ENCODE results near the gene YDJC.
"Not testable (repeated sequence)": the region's sequence is repeated elsewhere in the genome, so short reads cannot be mapped to it uniquely, and the experiment has no call there.

YDJC gene

DNA sequence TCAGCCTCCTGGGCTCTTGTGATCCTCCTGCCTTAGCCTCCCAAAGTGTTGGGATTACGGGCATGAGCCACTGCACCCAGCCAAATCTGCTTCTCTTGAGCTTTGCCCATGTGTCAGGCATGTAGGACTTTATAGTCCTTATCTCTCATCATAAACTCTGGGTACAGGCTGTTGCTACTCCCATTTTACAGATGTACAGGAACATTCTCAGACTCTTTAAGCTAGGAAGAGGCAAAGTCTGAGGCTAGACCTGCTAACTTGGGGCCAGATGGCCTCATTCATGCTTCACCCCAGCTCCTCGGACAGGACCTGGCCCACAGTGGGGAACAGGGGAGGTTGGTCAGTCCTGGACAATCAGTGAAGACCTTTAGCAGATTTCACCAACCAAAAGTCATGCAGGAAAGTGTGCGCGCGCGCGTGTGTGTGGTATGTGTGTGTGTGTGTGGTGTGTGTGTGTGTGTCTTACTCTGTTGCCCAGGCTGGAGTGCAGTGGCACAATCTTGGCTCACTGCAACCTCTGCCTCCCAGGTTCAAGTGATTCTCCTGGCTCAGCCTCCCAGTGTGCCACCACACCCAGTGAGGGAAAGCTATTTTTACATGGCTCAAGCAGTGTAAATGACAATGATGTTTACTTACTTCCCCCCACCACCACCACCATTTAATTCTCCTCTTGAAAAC lies 23.8 kb downstream of the YDJC start:
- FAIRE-seq: no peak

DNA sequence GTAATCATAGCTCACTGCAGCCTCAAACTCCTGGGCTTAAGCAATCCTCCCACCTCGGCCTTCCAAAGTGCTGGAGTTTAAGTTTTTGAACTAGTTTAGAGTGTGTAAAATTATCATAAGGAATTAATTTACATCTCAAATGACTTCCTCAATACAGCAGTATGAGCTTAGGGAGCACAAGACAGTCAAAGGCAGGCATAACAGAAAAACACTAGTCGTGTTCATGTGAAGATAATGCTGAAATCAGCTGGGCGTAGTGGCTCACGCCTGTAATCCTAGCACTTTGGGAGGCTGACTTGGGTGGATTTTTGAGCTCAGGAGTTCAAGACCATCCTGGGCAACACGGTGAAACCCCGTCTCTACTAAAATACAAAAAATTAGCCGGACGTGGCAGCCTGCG lies 25.8 kb downstream of the YDJC start:
- no peak for FAIRE-seq

DNA sequence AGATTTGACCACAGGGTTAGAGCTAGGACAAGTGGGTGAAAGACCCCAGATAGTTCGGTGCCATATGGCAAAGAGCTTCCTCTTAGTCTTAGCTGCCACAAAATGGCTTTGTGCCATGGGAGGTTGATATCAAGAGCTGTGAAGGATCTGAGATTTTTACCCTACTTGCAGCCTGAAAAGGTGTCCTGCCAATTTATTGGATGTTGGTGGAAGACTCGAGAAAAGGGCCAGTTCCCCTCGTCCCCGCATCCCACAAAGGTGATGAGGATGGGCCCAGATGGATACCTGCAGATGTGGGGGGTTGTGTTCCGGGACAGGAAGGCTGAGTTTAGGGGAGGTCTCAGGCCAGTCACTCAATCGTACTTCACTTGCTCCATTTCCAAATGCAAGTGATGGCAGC lies 27.2 kb downstream of the YDJC start:
- no peak for FAIRE-seq

DNA sequence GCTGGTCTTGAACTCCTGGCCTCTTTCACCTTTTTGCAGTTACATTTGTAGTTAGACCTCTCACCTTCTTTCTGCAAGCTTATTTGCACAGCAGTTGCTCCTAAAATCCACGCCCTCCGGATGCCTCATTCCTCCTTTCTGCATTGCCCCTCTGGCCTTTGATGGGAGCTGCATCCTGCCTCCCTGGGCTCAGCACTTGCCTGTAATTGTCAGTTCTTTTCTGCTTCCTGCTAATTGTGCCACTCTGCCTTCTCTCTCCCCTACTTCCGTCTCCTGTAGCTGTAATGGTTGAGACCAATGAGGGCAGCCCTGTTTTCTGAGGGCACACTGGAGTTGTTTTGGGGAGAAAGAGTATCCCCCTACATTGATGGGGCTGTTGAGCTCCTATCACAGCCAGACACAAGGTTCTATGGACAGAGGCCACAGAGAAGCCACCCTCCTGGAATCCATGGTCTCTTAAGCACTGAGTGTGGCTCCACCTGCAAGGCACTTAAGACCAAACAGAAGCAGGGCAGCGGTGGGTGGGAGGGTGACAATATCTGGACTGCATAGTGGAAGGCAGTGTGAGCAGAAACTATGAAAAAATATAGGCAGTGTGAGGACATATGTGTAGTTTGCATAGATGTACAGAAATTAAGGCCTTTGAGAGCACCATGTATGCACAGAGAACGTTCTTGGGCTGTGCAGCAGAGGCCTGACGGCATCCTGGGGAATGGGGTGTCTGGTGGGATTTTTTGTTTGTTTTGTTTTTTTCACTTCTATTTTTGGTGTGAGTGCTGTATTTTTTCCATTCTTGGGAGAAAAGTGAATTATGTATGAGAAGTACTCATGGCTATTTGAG lies 30.5 kb downstream of the YDJC start:
- no peak for FAIRE-seq

DNA sequence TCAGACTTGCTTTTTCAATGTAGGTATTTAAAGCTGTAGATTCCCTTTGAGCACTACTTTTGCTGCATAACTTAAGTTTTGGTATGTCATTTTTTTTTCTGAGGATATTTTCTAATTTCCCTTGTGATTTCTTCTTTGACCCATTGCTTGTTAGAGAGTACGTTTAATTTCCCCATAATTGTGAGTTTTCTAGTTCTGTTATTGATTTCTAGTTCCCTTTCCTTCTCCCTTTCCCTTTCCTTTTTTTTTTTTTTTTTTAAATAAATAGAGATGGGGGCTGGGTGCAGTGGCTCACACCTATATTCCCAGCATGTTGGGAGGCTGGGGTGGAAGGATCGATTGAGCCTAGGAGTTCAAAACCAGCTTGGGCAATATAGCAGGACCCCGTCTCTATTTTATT lies 31.5 kb downstream of the YDJC start:
- FAIRE-seq: no peak

DNA sequence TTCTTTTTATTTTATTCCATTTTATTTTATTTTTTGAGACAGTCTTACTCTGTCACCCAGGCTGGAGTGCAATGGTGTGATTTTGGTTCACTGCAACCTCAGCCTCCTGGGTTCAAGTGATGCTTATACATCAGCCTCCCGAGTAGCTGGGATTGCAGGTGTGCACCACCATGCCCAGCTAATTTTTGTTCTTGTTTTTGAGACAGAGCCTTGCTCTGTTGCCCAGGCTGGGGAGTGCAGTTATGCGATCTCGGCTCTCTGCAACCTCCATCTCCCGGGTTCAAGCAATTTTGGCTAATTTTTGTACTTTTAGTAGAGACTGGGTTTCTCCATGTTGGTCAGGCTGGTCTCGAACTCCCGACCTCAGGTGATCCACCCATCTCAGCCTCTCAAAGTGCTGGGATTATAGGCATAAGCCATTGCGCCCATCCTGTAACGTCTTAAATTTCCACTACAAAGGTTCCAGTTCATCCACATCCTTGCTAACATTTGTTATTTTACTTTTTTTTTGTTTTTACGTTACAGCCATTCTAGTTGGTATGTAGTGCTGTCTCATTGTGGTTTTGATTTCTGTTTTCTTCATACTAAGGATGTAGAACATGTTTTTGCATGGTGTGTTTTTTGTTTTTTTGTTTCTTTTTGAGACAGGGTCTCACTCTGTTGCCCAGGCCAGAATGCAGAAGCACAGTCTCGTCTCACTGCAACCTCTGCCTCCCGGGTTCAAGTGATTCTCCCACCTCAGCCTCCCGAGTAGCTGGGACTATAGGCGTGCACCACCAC lies 33.3 kb downstream of the YDJC start:
- not testable (repeated sequence) for FAIRE-seq

DNA sequence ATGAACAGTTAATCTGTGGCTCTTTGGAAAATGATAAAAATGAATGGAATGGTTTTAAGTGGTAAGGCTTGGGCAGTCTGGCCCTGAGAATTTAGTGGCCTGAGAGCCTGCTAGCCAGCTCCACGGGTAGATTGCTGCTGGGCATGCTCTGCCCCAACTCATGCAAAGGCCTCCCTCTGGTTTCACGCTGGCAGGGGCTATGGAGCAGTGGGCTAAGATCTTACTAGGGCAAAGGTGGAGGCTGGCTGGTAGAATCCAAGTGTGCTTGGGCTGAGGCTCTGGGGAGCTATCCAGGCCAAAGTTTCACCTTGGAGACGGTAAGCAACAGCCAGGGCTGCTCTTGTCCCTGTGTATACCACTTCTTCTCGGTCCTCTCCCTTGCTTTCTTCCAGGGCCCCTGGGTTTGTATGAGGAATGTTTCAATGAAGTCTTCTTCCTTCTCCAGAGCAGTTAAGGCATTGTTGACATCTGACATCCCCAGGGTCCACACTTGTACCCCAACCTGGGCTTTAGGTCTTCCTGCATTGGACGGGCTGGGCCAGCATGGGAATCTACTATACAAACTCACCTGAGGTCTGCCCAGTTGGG lies 34.9 kb downstream of the YDJC start:
- no peak for FAIRE-seq

DNA sequence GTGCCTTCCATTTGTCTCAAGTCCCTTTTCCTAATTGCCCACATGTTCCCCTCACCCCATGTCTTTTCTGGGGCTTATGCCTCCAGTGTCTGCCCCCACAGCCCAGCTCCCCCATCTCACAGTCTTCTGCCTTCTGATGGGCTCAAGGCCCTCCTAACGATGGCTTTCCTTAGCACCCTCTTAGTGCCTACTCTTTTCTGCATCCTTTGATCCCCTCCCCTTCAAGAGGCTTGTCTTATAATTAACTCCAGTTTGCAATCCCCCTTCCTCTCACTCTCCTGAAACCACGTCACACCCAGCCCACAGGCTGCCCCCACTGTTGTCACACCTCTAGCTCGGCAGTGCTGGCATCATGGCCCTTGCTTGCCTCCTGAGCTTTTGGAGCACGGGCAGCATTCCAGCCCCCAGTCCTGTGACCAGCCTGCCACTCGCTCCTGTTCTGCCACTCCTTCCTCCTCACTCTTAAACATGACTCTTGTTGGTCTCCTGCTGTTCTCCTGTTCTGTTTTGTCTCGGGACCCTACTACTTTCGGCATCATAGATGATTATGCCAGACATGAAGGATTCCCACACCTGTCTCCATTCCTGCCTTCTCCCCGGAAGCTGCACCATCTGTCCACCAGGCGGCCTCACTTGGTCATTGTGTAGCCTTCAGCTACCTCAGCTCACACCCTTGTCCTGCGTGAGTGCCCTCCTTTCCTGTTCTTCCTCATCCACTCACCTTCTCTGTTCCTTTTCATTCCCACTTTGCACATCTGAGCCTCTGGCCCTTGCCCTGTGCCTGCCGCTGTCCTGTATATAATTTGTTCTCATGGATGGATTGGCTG lies 36.2 kb downstream of the YDJC start:
- no peak for FAIRE-seq

DNA sequence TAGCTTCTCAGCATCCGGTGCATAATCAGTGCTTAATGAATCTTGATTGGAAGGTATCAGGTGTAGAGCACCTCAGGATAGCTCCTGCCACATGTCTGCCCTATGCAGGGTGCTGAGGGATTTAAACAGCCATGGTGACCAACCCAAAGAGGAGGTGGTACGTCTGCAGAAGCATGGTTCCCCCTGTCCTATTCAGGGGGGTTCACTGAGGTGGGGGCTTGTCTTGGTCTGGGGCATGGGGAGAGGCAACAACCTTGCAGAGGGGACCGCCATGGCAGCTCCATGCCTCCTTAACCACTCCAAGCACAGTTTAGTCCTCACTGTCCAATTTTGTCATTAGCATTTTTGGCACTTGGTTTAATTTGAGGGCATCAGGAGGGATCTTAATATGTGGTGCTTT lies 37.4 kb downstream of the YDJC start:
- FAIRE-seq: no peak

DNA sequence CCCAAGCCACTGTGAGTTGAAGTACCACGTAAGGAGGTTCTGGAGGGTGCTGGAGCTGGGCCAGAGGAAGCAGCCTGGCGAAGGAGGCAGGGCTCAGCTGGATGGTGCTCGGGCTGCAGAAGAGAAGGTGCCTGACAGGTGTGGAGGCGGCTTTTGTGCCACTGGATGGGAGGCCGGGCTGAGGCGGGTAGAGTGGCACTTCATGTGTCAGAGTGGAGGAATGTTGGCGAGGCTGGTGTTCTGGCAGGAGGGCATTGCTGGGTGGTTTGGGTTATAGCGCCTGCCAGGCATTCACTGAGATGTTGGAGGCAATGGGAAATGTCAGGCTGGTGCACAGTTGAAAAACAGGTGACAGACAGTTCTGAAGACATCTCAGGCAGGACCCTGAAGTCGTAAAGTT lies 38.1 kb downstream of the YDJC start:
- FAIRE-seq: no peak

DNA sequence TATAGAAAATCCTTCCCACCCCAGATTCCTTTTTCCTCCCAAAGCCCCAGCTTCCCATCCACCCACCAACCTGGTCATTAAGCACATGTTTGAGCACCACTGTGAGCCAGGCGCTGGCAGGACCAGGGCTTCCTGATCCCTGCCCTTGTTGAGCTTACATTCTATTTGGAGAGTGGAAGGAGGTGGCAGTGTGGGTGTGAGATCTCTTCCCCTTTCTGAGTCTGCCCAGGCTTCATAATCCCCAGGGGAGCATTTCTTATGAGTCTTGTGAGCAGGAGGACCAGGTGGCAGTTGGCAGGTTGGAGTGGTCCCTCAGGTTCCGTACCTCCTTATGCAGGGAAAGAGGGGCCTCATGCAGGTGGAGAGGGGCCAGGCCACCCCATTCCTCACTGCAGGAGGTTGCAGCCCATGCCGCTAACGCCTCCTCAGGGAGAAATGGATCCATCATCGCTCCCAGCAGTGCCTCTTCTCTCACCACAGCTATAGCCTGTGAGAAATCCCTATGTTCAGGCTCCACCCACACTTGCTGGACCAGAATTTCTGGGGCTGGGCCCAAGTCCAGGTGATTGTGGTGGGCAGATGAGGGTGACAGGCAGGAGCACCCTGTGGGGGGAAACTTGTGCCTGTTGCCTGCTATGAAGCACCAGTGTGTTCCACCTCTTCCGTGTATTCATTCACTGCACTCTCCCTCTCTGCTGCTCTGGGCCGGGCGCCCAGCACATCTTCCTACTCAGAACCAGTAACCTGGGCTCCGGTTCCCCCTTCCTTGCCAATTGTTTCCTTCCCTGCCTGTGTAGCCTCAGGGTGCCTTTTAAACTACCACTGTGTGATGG lies 38.8 kb downstream of the YDJC start:
- FAIRE-seq: no peak

DNA sequence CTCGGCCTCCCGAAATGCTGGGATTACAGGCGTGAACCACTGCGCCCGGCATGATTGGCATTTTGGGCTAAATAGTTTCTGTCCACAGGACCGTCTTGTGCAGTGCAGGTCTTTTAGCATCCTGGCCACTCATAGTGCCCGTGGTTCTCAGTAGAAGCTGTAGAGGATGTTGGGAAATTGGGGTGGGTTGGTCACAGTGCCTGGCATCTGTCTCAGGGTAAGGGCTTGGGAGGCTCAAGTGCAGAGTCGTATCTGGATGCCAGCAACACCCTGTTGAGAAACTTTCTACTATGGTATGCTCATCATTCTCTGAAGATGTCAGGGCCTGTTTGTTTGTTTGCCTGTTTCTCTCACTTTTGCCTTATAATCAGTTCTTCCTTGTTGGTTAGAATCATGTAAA lies 40.4 kb downstream of the YDJC start:
- no peak for FAIRE-seq

DNA sequence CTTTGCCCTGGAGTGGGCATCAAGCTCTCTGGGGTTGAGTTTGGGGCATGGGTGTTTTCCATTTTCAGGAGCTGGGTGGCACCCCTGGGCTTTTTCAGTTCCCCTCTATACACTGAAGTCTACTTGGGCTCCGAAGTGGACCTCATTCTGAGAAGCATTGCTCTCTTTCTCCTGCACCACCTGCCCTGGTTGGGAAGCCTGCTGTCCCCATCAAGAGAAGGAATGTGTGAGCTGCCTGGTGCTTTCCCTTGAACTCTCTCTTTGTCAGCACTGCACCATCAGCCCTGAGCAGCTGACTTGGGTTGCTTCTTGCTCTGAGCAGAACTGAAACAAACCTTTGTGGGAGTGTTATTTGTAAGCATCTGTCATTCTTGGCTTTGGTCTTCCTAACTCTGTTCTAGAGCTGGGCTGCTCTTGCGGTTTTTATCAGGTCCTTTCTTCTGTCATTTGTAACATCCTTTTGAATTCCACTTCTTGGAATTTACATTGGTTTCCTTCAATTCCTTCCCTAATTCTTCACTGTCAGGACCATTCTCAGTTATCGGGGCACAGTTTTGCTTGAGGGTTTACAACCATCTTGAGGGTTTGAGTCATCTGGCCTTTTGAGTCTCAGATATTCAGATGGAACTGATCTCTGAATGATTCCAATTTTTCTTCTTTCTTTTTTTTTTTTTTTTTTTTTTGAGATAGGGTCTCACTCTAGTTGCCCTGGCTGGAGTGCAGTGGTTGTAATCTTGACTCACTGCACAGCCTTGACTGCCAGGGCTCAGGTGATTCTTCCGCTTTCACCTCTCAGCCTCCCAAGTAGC lies 41.8 kb downstream of the YDJC start:
- FAIRE-seq: no peak

DNA sequence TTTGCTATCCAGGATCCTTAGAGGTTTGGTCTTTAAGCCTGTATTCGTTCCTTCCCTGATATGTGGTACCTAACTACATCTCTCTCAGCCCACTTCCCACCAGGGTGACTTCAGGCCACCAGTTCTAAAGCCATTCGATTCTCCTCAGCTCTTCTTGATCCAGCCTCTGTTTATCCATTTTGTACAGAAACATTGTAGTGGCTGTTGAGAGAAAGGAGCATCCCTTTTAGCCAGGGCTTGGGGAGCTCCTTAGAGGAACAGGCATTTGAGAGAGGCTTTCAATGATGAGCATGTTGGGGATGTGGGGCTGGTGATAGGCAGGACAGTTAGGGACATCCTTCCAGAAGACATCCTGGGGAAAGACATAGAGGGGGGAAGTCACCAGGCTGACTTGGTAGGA lies 44.4 kb downstream of the YDJC start:
- FAIRE-seq: no peak

DNA sequence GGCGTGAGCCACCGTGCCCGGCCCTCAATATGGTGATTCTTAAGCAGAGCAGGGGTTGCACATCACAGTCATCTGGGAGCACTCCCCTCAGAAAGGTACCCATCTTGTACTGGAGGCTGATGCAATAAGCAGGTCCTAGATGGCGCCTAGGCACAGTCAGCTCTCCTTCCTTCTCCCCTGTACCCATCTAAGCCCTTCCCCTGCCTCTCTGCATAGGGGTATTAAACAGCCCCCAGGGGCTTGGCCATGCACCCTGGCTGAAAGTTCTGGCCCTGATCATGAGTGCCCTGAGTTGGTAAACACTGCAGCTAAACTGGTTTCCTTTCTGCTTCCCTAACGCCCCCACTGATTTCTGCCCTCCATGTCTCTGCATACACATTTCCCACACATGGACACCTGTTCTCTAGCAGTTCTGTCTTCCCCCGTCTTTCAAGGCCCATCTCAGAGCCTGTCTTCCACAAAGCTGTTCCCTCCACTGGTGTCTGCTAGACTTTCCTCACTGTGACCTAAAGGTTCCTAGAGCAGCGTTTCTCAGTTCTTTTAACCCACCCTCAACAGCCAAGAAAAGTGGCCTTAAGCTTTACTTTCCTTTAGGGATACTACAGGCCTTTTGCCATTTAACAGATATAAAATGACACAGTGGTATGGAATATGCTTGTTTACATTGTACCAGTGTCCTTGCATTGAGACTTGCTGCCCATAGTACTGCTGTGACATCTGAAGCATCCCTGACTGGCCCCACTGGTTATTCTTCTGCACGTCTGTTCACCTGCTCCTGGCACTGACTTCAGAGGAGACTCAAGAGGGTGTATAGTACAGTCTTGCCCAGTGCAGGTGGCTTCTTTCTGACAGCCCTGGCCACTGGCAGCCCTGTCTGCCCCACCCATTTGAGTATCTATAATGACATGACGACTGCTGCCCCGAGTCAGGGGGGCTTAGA lies 46.8 kb downstream of the YDJC start:
- no peak for FAIRE-seq

DNA sequence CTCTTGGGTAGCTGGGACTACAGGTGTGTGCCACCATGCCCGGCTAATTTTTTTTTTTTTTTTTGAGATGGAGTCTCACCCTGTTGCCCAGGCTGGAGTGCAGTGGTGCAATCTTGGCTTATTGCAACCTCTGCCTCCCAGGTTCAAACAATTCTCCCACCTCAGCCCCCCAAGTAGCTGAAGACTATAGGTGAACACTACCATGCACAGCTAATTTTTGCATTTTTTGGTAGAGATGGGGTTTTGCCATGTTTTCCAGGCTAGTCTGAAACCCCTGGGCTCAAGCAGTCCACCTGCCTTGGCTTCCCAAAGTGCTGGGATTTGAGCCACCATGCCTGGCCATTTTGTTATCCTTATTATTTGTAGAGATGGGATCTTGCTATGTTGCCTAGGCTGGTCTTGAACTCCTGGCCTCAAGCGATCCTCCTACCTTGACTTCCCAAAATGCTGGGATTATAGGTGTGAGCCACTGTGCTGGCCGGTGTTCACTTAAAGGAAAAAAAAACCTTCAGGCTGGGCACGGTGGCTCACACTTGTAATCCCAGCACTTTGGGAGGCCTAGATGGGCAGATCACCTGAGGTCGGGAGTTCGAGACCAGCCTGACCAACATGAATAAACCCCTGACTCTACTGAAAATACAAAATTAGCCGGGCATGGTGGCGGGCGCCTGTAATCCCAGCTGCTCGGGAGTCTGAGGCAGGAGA lies 48.7 kb downstream of the YDJC start:
- FAIRE-seq: not testable (repeated sequence)

DNA sequence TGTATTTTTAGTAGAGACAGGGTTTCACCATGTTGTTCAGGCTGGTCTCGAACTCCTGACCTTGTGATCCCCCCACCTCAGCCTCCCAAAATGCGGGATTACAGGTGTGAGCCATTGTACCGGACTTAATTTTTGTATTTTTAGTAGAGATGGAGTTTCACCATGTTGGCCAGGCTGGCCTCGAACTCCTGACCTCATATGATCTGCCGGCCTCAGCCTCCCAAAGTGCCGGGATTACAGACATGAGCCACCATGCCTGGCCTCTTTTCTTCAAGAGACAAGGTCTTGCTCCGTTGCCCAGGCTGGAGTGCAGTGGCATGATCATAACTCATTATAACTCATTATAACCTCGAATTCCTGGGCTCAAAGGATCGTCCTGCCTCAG lies 49.2 kb downstream of the YDJC start:
- FAIRE-seq: not testable (repeated sequence)

DNA sequence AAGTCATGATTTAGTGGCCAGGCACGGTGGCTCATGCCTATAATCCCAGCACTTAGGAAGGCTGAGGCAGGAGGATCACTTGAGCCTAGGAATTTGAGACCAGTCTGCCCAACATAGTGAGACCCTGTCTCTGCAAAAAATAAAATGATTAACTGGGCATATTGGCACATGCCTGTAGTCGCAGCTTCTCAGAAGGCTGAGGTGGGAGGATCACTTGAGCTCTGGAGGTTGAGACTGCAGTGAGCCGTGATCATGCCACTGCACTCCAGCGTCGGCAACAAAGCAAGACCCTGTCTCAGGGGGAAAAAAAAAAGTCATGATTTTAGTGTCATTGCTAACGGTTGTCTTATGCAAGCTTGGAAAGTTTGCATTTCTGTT lies 50.4 kb downstream of the YDJC start:
- no peak for FAIRE-seq
